ENCODE data around the gene ZSWIM6. TPM values are rescaled to one million over a fixed set of nuclear protein-coding genes. Genes with fewer than 3 reads are reported as not detected.
"Not testable (repeated sequence)": the region's sequence is repeated elsewhere in the genome, so short reads cannot be mapped to it uniquely, and the experiment has no call there.

ZSWIM6 gene
- total RNA-seq, 2 experiments from 2014 or later: 6.1 to 6.5 TPM

DNA sequence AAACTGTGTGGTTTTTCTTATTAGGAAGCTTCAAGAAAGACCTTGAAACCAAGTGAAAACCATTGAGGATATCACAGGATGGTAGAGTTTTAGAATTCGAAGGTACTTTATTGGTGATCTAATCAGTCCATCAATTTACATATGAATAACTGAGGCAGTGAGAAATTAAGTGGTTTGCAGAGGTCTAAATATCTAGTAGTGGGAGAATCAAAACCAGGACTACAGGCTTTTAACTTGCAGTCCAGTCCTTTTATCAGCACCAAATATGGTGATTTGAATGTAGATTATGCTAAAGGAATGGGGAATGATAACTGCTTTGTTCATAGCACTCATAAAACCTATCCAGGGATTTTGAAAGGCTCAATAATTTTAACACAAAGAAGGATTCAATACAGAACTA, 85.8 kb downstream of the ZSWIM6 start:
- Mint-ChIP-seq H3K4me1 (peaks cover 2% of the 10 kb centered on the region), H3K4me3 (no peak overlapping the region), H3K27me3 (no peaks in the 10 kb centered on the region), H3K36me3 (peaks cover 5% of the 10 kb centered on the region), H3K27ac (no peak overlapping the region), H3K9me3 (peaks cover 6% of the 10 kb centered on the region)
- ATAC-seq (ENCODE audit: low read depth) (no peak), DNase-seq (no peak)
- POLR2A ChIA-PET: no interaction called here

DNA sequence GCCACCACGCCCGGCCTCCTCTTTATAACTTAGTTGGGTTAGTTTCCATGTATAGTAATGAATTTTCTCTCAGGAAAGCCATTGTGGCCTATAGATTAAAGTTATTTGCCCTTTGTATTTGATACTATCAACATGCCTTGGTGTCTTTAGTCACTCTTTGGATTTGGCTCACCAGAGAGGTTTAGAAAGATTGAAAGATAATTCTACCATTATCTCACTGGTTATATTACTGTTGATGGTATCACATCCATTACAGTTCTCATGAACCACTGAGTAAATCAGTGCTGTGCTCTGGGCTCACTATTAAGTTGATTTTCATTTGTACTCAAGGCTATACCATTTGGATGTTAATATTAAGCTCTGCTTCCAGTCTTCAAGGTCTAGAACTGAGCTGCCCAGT, 87.0 kb downstream of the ZSWIM6 start:
- ATAC-seq (ENCODE audit: low read depth) (no peak), DNase-seq (no peak)
- Mint-ChIP-seq H3K4me1 (peaks cover 8% of the 10 kb centered on the region), H3K4me3 (no peak overlapping the region), H3K27ac (no peak overlapping the region), H3K9me3 (peaks cover 6% of the 10 kb centered on the region), H3K36me3 (peaks cover 6% of the 10 kb centered on the region), H3K27me3 (no peaks in the 10 kb centered on the region)
- POLR2A ChIA-PET: no interaction called here

DNA sequence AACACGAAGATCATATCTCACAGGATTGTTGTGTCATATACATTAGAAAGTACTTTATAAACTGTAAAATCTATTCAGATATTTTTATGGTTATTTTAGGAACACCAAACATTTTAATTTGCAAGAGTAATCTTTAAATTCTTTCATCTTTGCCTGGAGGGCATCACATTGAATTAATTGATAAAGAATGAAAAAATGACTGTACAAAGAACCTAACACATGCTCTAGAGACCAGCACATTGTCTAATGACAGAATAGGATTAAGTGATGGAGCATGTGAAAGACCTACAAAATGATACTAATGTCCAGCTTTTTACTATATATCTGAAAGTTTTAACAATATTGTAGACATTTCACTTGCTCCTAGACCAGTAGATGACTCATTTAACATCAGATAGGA, 88.0 kb downstream of the ZSWIM6 start:
- Mint-ChIP-seq H3K4me1 (peaks cover 8% of the 10 kb centered on the region), H3K27me3 (no peaks in the 10 kb centered on the region), H3K9me3 (peaks cover 6% of the 10 kb centered on the region), H3K36me3 (peaks cover 7% of the 10 kb centered on the region), H3K4me3 (no peak overlapping the region), H3K27ac (no peak overlapping the region)
- POLR2A ChIA-PET: no interaction called here
- ATAC-seq (ENCODE audit: low read depth) (no peak), DNase-seq (no peak)

DNA sequence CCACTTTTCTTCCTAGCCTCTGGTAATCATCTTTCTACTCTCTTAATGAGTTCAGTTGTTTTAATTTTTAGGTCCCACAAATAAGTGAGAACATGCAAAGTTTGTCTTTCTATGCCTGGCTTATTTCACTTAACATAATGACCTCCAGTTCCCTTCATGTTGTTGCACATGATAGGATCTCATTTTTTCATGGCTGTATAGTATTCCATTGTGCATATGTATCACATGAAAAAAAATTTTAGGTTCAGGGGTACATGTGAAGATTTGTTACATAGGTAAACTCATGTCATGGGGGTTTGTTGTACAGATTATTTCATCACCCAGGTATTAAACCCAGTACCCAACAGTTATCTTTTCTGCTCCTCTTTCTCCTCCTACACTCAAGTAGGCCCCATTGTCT, 89.2 kb downstream of the ZSWIM6 start:
- POLR2A ChIA-PET; H3K27me3 Mint-ChIP-seq; H3K4me1 Mint-ChIP-seq; H3K36me3 Mint-ChIP-seq; ATAC-seq (ENCODE audit: low read depth); DNase-seq; H3K4me3 Mint-ChIP-seq; H3K27ac Mint-ChIP-seq; H3K9me3 Mint-ChIP-seq: not testable (repeated sequence)

DNA sequence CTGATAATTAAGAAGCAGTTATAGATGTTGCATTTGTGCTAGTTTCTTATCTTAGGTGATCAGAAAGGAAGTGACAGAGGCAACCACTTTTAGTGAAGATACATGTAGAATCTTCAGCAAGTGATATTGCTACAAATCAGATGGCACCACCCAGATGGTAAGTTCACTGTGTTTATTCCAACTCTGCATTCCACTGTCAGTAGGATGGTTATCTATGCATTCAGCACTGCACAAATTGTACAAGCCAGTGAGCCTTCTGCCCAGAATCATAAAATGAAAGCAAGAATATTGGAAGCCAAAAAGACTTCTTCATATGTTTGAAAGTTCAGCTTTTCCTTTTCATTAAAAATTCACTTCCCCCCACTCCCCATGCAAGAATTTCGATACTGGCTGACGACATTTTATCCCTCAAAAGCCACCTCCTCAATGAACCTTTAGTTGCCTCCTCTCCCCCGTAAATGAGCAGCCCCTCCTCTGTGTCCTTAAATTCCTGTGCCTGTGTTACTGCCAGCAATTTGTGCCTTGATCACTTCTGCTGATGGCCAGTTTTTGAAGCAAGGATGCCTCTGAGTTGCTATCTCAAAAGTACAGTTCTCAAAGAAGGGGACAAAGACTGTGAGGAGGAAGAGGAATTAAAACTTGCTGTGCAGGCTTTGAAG, 91.6 kb downstream of the ZSWIM6 start:
- H3K27me3 Mint-ChIP-seq: no peaks in the 10 kb centered on the region
- POLR2A ChIA-PET: no interaction called here
- H3K36me3 Mint-ChIP-seq: peaks cover 7% of the 10 kb centered on the region
- H3K4me3 Mint-ChIP-seq: no peak overlapping the region
- H3K27ac Mint-ChIP-seq: no peak overlapping the region
- ATAC-seq (ENCODE audit: low read depth) (no peak), DNase-seq (no peak)
- H3K9me3 Mint-ChIP-seq: peaks cover 6% of the 10 kb centered on the region
- H3K4me1 Mint-ChIP-seq: peaks cover 8% of the 10 kb centered on the region

DNA sequence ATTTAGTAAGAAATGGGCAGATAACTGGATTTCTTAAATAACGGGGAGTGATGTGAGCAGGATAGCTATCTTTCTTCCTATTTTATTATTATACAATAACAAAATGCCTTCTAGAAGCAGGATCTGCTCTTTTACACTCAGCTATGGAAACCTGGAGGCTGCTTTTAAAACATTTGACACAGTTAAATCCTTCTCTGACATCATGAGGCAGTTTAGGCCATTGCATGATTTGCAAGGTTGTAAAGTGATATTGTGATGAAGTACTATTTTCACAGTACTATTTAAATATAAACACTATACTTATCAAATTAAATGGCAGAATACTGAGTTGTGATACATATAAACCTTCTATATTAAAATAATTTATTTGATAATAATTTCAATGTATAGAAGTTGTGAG, 93.9 kb downstream of the ZSWIM6 start:
- DNase-seq: no peak
- POLR2A ChIA-PET: no interaction called here
- no peak overlapping the region for H3K4me3 Mint-ChIP-seq
- peaks cover 12% of the 10 kb centered on the region for H3K9me3 Mint-ChIP-seq
- H3K4me1 Mint-ChIP-seq: peaks cover 10% of the 10 kb centered on the region
- ATAC-seq (ENCODE audit: low read depth): no peak
- no peaks in the 10 kb centered on the region for H3K27me3 Mint-ChIP-seq
- peaks cover 10% of the 10 kb centered on the region for H3K36me3 Mint-ChIP-seq
- H3K27ac Mint-ChIP-seq: no peak overlapping the region

DNA sequence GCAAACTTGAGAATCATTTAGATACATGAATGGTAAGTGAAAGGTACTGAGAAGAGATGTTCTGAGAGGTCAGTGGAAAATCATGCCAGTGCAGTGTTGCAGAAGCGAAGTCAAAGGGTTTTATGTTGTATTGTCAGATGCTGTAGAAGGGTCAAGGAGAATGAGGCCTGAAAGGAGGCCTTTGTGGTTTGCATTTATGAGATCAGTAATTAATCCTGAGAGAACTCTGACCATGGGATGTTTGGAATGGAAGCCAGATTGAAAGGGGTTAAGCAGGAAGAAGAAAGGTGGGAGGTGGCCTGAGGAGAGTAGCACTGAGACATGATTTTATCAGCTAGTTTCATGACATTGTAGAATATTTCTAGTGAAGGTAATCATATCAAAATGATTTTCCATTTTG, 97.8 kb downstream of the ZSWIM6 start:
- no peak for ATAC-seq (ENCODE audit: low read depth)
- Mint-ChIP-seq H3K36me3 (peaks cover 2% of the 10 kb centered on the region), H3K4me3 (no peak overlapping the region), H3K27ac (no peak overlapping the region), H3K9me3 (peaks cover 7% of the 10 kb centered on the region), H3K27me3 (no peaks in the 10 kb centered on the region), H3K4me1 (peaks cover 2% of the 10 kb centered on the region)
- POLR2A ChIA-PET: no interaction called here
- DNase-seq: no peak

DNA sequence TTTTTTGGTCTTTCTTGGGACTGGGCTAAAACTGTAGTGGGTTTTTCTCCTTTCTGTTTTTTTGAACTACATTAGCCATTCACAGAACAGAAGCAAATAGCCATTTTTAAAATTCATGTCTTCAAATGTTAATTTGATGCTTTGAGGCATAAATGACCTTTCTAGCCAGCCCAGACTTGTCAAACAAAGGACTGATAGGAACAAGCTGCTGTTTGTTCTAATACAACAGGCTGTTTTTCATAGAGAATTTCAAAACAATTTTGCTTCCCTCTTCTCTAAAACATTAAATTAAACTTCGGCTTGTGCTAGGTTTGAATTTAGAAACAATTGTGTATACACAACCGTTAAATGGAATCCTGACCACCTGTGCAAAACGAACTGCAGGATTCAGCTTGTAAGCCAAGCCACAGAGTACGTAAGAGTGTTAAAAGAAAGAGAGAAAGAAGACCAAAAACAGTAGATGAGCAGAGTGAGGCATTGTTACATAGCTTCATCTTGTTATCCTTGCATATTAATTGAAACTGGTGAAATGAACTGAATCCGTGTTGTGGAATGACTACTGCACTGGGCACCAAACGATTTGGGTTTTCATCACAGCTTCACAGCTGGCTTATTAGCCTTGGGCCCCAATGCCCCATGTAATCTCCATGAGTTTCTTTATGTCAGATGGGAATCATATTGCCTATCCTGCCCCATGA, 100.0 kb downstream of the ZSWIM6 start:
- Mint-ChIP-seq H3K4me1 (peaks cover 2% of the 10 kb centered on the region), H3K4me3 (no peak overlapping the region), H3K27me3 (no peaks in the 10 kb centered on the region), H3K9me3 (peaks cover 8% of the 10 kb centered on the region), H3K36me3 (peaks cover 4% of the 10 kb centered on the region), H3K27ac (no peak overlapping the region)
- DNase-seq (no peak), ATAC-seq (ENCODE audit: low read depth) (no peak)
- POLR2A ChIA-PET: no interaction called here

DNA sequence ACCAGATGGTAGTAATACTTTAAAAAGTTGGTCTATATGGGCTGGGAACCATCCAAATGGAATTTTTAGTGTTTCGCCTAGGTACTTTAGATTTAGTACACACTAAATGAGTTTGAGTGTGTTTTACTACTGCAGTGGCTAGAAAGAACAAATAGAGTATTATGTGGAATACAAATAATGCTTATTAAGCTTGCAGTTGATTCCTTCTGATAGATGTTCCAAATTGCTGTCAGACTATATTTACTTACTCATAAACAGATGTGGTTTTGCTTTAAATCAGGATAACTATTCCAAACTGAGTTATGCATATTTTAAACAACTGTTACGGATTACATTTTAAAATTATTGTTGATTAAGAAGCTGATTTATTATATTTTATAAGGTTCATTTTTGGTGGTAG, 103.3 kb downstream of the ZSWIM6 start:
- POLR2A ChIA-PET: no interaction called here
- H3K27me3 Mint-ChIP-seq: no peaks in the 10 kb centered on the region
- no peaks in the 10 kb centered on the region for H3K4me1 Mint-ChIP-seq
- peaks cover 2% of the 10 kb centered on the region for H3K36me3 Mint-ChIP-seq
- DNase-seq (no peak), ATAC-seq (ENCODE audit: low read depth) (no peak)
- H3K27ac Mint-ChIP-seq: no peak overlapping the region
- no peak overlapping the region for H3K4me3 Mint-ChIP-seq
- H3K9me3 Mint-ChIP-seq: peaks cover 2% of the 10 kb centered on the region

DNA sequence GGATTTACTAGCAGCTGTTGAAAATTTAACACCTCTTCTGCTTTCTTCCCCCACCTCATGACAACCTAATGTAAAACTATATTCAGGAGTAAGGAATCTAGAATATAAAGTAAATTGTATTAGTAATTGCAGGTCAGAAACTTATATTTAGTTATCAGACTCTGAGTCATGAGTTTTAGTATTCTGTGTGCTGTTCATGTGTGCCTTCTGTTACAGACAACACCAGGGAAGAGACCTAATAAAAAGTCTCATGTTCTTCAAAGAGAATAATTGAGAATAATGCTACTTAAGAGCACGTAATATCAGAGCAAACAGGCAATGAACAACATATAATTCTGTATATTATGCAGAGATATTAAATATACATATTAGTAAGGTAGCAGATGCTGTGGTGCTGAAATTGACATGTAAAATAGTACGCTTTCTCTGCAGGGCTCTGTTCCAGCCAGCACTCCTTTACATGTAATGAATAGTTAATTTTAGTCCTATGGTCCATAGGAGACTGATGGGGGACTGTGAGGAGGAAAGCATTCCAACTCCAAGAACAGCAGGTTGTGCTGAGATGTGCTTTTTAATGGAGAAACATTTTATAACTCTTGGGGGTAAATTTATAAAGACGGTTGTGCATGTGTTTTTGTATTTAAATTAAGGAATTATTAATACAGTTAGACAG, 106.4 kb downstream of the ZSWIM6 start:
- Mint-ChIP-seq H3K4me1 (no peaks in the 10 kb centered on the region), H3K9me3 (peaks cover 19% of the 10 kb centered on the region), H3K4me3 (no peak overlapping the region), H3K27ac (no peak overlapping the region), H3K27me3 (no peaks in the 10 kb centered on the region), H3K36me3 (peaks cover 8% of the 10 kb centered on the region)
- ATAC-seq (ENCODE audit: low read depth): no peak
- POLR2A ChIA-PET: no interaction called here
- no peak for DNase-seq

DNA sequence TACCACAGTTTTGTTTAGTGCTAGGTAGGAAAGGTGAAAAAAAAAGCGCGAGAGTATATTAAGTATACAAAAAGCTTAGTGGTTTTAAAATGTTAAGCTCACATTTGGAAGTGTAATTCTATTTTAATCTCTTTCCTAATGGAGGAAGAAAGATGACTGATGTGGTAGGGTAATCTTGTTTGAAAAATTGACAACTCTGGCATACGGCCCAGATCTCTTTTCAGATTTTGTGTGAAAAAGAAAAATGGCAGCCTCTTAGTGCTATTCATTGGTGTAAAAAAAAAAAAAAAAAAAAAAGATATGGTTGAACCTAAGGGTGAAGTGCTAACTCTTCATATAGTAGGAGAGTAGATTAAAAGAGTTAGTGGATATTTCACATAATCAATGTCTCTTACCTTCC, 108.0 kb downstream of the ZSWIM6 start:
- Mint-ChIP-seq H3K4me3 (no peak overlapping the region), H3K9me3 (peaks cover 19% of the 10 kb centered on the region), H3K4me1 (no peaks in the 10 kb centered on the region), H3K27ac (no peak overlapping the region), H3K36me3 (peaks cover 8% of the 10 kb centered on the region), H3K27me3 (no peaks in the 10 kb centered on the region)
- ATAC-seq (ENCODE audit: low read depth) (no peak), DNase-seq (no peak)
- POLR2A ChIA-PET: no interaction called here

DNA sequence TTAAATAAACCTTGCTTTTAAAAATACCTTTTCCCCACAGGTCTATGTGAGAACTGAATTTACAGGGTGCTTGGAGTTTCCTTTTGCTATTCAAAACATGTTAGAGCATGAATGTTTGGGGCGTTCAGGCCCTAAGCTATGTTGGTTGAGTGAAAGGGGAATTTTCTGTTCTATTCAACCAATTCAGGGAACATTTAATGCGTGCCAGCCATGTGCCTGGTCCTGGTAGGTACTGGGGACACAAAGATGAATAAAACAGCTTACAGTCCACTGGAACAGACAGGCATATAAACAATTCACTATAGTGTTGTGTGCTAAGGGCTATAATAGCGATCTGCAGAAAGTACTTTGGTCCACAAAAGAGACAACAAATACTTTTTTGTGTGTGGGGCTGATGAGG, 108.5 kb downstream of the ZSWIM6 start:
- Mint-ChIP-seq H3K4me3 (no peak overlapping the region), H3K4me1 (no peaks in the 10 kb centered on the region), H3K27ac (no peak overlapping the region), H3K27me3 (no peaks in the 10 kb centered on the region), H3K9me3 (peaks cover 19% of the 10 kb centered on the region), H3K36me3 (peaks cover 8% of the 10 kb centered on the region)
- POLR2A ChIA-PET: interaction anchor here (0.6 kb wide), 1 partner anchor 1480 kb away, joined by 3 read pairs; no protein-coding TSS in a partner anchor
- ATAC-seq (ENCODE audit: low read depth) (no peak), DNase-seq (no peak)

DNA sequence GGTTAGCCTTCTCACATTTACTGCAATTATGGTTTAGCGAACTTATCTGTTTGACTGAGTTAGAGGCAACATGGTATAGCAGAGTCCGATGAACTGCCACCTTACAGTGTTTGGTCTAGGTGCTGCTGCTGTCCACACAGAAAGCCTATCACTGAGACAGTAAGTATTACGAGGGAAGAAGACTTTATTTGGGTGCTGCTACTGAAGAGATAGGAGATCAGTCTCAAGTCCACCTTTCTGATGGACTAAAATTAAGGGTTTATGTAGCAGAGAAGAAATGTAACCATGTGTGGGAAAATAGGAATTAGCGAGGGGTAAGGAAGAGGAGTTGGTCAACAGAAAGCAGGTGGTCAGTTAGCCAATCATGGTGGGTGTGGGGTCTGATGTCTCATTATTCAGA, 109.7 kb downstream of the ZSWIM6 start:
- no peak overlapping the region for H3K27ac Mint-ChIP-seq
- H3K4me1 Mint-ChIP-seq: no peaks in the 10 kb centered on the region
- POLR2A ChIA-PET: no interaction called here
- no peak overlapping the region for H3K4me3 Mint-ChIP-seq
- H3K9me3 Mint-ChIP-seq: peaks cover 20% of the 10 kb centered on the region
- peaks cover 6% of the 10 kb centered on the region for H3K36me3 Mint-ChIP-seq
- DNase-seq: no peak
- ATAC-seq (ENCODE audit: low read depth): no peak
- no peaks in the 10 kb centered on the region for H3K27me3 Mint-ChIP-seq

Measured in activated naive CD8-positive, alpha-beta T cell treated with anti-CD3 and anti-CD28 coated beads, Interleukin-2, amount 10 ng/mL, durations not matched to agents 7 days and 5 days (primary cell).